HUES6 (cell line): ENCODE results near the gene SNX13.
A peak's percentile ranks its signal among the peaks of the same experiment; 100 is the strongest.

Source experiments
- H3K27ac ChIP-seq: 2 replicates; pipeline ENCODE4 v1.7.0; 2013; ENCODE audit warnings: low read depth, mild to moderate bottlenecking, low read length, inconsistent platforms
- H3K27me3 ChIP-seq: 2 replicates; pipeline ENCODE4 v1.6.1; 2013; ENCODE audit warnings: low read length; ENCODE audit not compliant: control insufficient read depth, insufficient read depth
- H3K36me3 ChIP-seq: 2 replicates; pipeline ENCODE4 v1.6.1; 2013; ENCODE audit warnings: low read length; ENCODE audit not compliant: control insufficient read depth, insufficient read depth
- H3K4me1 ChIP-seq: 2 replicates; pipeline ENCODE4 v1.6.1; 2013; ENCODE audit warnings: low read length; ENCODE audit not compliant: control insufficient read depth, insufficient read depth
- H3K4me3 ChIP-seq: 2 replicates; pipeline ENCODE4 v1.5.1; 2013; ENCODE audit warnings: low read depth, low read length
- H3K9ac ChIP-seq: one replicate; pipeline ENCODE4 v1.6.1; 2013; ENCODE audit warnings: mild to moderate bottlenecking, low read length
- H3K9me3 ChIP-seq: 2 replicates; pipeline ENCODE4 v1.6.1; 2013; ENCODE audit warnings: low read depth, low read length; ENCODE audit not compliant: control insufficient read depth, insufficient read depth

The SNX13 gene, protein sequence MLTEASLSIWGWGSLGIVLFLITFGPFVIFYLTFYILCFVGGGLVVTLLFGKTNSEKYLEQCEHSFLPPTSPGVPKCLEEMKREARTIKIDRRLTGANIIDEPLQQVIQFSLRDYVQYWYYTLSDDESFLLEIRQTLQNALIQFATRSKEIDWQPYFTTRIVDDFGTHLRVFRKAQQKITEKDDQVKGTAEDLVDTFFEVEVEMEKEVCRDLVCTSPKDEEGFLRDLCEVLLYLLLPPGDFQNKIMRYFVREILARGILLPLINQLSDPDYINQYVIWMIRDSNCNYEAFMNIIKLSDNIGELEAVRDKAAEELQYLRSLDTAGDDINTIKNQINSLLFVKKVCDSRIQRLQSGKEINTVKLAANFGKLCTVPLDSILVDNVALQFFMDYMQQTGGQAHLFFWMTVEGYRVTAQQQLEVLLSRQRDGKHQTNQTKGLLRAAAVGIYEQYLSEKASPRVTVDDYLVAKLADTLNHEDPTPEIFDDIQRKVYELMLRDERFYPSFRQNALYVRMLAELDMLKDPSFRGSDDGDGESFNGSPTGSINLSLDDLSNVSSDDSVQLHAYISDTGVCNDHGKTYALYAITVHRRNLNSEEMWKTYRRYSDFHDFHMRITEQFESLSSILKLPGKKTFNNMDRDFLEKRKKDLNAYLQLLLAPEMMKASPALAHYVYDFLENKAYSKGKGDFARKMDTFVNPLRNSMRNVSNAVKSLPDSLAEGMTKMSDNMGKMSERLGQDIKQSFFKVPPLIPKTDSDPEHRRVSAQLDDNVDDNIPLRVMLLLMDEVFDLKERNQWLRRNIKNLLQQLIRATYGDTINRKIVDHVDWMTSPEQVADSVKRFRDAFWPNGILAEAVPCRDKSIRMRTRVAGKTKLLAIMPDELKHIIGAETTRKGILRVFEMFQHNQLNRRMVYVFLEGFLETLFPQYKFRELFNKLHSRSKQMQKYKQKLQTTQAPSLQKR

DNA sequence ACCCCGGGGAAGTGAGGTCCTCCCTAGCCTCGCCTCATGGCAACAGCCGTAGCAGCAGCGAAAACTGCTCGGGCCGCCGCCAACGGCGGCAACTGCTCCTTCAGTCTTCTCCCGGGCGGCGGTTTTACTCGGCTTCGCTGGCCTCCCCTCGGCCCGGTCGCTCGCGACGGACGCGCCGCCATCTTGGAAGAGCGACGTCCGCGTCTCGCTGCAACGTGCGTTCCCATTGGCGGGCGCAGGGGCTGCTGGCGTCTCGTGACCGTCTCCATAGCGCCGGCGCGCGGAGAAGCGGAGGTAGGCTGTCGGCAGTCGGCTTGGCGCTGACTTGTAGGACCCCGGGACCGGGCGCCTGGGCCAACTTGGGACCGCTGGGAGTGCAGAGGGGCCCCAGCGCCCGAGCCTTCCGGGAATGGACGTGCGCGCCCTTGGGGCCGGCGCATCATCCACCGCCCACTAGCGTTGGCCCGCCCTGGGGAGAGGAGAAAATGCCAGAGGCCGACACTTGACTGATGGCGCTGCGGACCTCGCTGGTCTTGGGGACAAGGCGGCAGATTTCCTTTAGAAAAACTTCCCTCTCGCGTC is at the start of gene SNX13:
TSS of gene SNX13 (minus strand) at position 193 of the 582 bp plus-strand sequence. CDS start 199 bp downstream, outside the sequence.
- H3K27me3 ChIP-seq, result no peaks in the 10 kb centered on the region; the same call in 1 of the 2 replicates
- no peaks in the 10 kb centered on the region for H3K36me3 ChIP-seq
- H3K27ac ChIP-seq, result peak within 1 kb of the TSS; percentile 85
- H3K9me3 ChIP-seq, result no peaks in the 10 kb centered on the region
- H3K9ac ChIP-seq, result peak within 1 kb of the TSS; percentile 85
- H3K4me1 ChIP-seq, result peaks cover 14% of the 10 kb centered on the region
- H3K4me3 ChIP-seq, result peak within 1 kb of the TSS; percentile 88

DNA sequence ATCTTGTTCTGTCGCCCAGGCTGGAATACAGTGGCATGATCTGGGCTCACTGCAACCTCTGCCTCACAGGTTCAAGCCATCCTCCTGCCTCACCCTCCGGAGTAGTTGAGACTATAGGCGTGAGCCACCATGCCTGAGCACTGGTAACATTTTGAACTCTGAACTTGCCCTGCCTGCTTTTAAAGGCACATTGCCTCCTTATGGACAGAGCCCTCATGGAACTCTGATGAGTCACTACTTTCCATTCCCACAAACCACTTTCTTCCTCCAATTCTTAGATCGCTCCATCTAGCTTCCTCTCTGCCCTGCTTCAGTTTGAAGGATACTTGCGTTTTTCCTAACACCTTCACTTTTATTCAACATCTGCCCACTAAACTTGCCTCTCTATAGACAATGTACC is 49.3 kb upstream of the SNX13 start:
- Histone ChIP-seq H3K27me3 (no peaks in the 10 kb centered on the region), H3K4me1 (no peaks in the 10 kb centered on the region; the same call in 1 of the 2 replicates), H3K9me3 (no peaks in the 10 kb centered on the region), H3K9ac (no peak overlapping the region), H3K27ac (no peak overlapping the region), H3K36me3 (no peaks in the 10 kb centered on the region), H3K4me3 (no peak overlapping the region)

DNA sequence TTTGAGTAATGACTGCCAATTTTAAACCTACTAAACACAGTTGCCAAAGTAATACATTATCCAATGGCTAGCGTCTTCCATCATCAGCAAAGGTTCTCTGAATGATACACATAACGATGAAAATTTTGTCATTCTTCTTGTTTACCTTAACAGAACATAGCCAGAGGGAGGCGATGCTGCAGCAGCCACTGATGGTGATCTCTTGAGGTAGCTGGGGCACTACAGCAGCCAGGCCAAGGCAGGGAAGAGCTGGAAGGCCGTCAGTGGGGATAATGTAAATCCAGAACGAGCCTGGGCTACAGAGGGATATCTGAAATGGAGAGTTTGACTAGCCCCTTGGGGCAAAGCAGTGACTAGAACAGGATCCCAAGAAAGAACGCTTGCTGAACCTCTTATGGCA is 48.6 kb upstream of the SNX13 start:
- H3K9ac ChIP-seq, result no peak overlapping the region
- H3K27me3 ChIP-seq, result no peaks in the 10 kb centered on the region
- no peak overlapping the region for H3K27ac ChIP-seq
- no peak overlapping the region for H3K4me3 ChIP-seq
- H3K9me3 ChIP-seq, result no peaks in the 10 kb centered on the region
- H3K36me3 ChIP-seq, result no peaks in the 10 kb centered on the region
- H3K4me1 ChIP-seq, result no peaks in the 10 kb centered on the region; the same call in 1 of the 2 replicates

DNA sequence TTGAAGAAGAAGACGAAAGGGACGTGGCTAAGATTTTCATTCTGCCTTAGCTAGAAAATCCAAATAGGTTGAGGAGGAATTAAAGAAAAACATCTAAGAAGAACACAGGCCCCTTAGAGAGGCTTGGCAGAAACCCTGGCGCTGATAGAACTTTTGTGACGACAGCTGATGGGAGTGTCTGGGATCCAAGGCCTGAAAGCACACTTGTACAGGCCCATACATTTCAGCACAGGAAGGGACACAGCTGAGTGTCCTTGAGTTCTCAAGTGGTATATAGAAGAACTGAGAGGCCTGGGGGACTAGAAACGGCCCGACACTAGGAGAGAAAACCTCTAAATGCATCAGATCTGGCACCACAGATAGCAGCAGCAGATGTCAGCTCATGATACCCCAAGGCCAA is 47.8 kb upstream of the SNX13 start:
- H3K9ac ChIP-seq, result no peak overlapping the region
- no peak overlapping the region for H3K4me3 ChIP-seq
- H3K27me3 ChIP-seq, result no peaks in the 10 kb centered on the region

DNA sequence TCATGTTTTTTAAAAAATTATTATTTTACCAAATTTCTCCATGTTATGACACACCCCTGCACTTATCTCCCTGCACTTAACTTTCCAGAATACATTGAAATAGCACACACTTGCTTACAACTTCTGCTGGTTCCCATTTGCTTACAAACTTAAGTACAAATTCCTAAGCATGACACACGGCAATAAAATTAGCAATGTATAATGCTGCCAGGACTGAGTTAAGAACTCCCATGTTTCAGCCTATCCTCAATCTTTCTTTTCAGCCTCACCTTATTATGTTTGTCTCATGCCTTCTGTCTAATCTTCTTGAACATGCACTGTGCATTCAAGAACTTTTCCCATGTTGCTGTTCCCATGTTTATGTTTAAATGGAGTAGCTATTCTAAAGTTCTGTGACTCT is 46.6 kb upstream of the SNX13 start:
- H3K4me3 ChIP-seq, result no peak overlapping the region

More for the DNA sequence above, 47.8 kb upstream of the SNX13 start:
- no peaks in the 10 kb centered on the region for H3K36me3 ChIP-seq
- H3K9me3 ChIP-seq, result no peaks in the 10 kb centered on the region
- H3K27ac ChIP-seq, result no peak overlapping the region
- no peaks in the 10 kb centered on the region; the same call in 1 of the 2 replicates for H3K4me1 ChIP-seq

DNA sequence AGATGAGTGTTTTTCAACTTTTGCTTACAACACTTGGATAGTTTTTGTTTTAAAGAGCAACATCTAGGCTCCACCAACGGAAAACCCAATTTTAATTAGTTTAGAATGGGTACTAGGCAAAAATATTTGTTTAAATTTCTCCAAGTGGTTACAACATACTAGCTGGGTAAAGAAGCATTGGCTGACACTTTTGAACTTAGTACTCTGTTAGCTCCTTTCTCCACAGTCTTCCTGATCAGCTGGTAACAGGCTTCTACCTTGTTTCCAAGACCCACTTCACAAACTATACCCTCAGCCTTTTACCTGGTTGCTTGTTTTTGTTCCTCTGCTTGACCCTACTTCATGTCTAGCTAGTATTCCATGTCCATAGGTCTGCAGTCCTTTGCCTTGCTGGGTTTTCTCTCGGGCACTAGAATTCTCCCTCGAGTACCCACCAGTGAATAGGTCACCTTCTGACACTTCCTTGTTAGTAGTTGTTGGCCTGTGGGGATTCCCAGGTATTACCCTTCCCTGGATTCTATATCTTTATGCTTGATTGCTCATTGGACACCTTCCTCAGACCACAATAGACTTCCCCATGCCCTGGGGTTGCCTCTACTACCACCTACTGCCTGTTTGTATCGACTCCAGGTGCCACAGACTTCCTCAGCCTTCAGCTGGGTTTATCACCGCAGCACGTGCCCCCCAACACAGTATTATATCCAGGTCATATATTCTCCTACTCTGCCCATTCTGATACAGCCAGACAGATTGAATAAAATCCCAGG is 45.4 kb upstream of the SNX13 start:
- Histone ChIP-seq H3K36me3 (no peaks in the 10 kb centered on the region), H3K27ac (no peak overlapping the region), H3K9me3 (no peaks in the 10 kb centered on the region), H3K4me1 (no peaks in the 10 kb centered on the region), H3K4me3 (no peak overlapping the region), H3K9ac (no peak overlapping the region), H3K27me3 (no peaks in the 10 kb centered on the region)

More for the DNA sequence above, 46.6 kb upstream of the SNX13 start:
- H3K36me3 ChIP-seq, result no peaks in the 10 kb centered on the region
- no peaks in the 10 kb centered on the region for H3K27me3 ChIP-seq
- H3K9ac ChIP-seq, result no peak overlapping the region
- no peaks in the 10 kb centered on the region; the same call in 1 of the 2 replicates for H3K4me1 ChIP-seq
- no peaks in the 10 kb centered on the region for H3K9me3 ChIP-seq
- H3K27ac ChIP-seq, result no peak overlapping the region

DNA sequence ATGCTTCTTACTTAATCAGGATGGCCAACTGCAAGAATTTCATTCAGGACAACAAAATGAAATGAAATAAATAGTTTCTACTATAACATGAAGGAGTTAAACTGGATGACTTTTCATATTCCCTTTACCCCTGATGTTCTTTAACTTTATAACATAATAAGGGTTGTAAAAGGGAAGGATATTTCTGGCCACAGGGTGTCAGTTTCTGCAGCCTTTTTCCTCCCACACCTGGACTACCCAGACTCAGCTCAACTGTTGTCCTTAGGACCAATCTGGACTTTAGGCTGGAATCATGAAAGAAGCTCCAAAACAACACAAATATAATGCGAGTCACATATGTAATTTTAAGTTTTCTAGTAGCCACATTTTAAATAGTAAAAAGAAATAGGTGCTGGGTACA is 44.0 kb upstream of the SNX13 start:
- no peak overlapping the region for H3K27ac ChIP-seq
- H3K4me3 ChIP-seq, result no peak overlapping the region
- H3K36me3 ChIP-seq, result no peaks in the 10 kb centered on the region
- no peaks in the 10 kb centered on the region for H3K9me3 ChIP-seq
- no peak overlapping the region for H3K9ac ChIP-seq
- H3K27me3 ChIP-seq, result no peaks in the 10 kb centered on the region
- no peaks in the 10 kb centered on the region for H3K4me1 ChIP-seq

DNA sequence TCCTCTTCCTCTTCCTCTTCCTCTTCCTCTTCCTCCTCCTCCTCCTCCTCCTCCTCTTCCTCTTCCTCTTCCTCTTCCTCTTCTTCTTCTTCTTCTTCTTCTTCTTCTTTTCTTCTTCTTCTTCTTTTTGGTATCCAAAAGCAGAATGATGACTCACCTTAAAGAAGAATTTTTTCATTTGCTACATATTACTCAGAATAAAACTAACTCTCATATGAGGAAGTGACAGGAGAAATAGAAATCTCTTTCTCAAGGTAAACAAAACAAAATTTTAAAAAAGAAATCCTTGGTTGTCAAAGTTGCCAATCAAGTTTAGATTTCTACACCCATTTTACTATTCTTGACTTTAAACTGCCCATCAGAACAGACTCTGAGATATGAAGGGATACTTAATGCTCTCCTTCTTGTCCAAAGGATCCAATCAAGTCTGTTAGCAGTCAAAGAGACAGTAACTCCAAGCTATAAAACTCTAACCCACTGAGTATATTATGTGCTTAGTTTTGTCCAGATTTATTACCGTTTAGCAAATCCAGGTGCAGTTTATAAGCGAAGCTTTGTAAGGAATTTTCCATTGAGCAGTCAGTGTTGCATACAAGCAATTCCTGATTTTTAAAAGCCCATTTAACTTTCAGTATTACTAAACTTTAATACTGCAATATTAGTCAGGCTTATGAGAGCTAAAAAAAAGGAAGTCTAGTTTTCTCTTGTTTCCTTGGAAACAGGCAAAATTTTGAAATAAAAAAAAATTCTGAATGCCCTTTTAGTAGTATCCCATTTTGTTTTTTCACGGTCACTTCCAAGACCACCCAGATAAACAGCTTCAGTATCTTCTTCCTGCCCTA is 43.1 kb upstream of the SNX13 start:
- H3K27me3 ChIP-seq, result no peaks in the 10 kb centered on the region
- no peak overlapping the region for H3K9ac ChIP-seq
- no peaks in the 10 kb centered on the region for H3K4me1 ChIP-seq
- H3K4me3 ChIP-seq, result no peak overlapping the region
- no peaks in the 10 kb centered on the region for H3K9me3 ChIP-seq
- no peaks in the 10 kb centered on the region for H3K36me3 ChIP-seq
- no peak overlapping the region for H3K27ac ChIP-seq

DNA sequence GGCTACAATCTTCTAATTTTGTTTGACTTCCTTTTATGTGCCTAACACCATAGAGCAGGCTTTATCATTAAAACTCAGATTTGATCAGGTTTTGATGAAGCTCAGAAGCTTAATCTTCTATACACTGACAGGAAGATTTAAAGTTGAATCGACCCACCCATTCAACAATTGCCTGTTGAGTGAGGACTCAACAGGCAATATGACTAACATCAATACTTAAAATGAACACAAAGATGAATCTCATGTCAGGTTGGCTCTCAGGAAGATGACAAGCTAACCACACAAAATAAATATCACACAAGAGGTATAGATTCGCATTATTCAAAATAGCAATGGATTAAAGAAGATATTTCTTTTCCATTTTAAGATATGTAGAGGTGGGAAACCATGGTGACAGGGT is 36.7 kb upstream of the SNX13 start:
- H3K9ac ChIP-seq, result no peak overlapping the region
- H3K4me3 ChIP-seq, result no peak overlapping the region
- no peaks in the 10 kb centered on the region for H3K36me3 ChIP-seq
- H3K9me3 ChIP-seq, result no peaks in the 10 kb centered on the region
- H3K27ac ChIP-seq, result no peak overlapping the region
- no peaks in the 10 kb centered on the region for H3K4me1 ChIP-seq
- no peaks in the 10 kb centered on the region for H3K27me3 ChIP-seq

DNA sequence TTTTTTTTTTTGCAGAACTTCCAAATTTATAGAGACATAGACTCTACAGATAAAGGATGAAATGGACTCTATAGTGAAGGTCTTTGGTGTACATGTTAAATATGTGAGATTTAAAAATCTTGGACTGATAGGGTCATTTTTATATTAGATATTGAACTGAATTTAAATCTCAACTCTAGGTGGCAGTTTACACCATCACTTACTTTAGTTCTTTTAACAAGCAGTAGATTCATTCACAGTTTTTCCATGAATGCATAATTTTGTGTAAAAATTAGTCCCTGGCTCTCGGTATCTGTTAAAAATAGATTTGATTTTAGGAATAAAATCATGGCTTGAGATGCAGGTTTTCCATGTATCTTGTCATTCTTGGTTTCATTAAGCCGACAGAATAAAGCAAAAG is 31.1 kb upstream of the SNX13 start:
- H3K9ac ChIP-seq, result no peak overlapping the region
- no peak overlapping the region for H3K4me3 ChIP-seq
- H3K36me3 ChIP-seq, result no peaks in the 10 kb centered on the region
- H3K9me3 ChIP-seq, result no peaks in the 10 kb centered on the region
- H3K27me3 ChIP-seq, result no peaks in the 10 kb centered on the region
- H3K27ac ChIP-seq, result no peak overlapping the region
- no peaks in the 10 kb centered on the region for H3K4me1 ChIP-seq
